Stimulated activated CD8-positive, alpha-beta memory T cell treated with anti-CD3 and anti-CD28 coated beads, Interleukin-7, amount 100 ng/mL, for 1 hour (primary cell): ENCODE measurements around the gene ZNF699.
"Not testable (repeated sequence)": the region's sequence is repeated elsewhere in the genome, so short reads cannot be mapped to it uniquely, and the experiment has no call there.

Source experiments
- DNase-seq, 2 donors: peaks; one replicate each; pipeline ENCODE4 v3.0.0-alpha.2; 2020; ENCODE audit warnings: low read depth in 2 of 2

Gene ZNF699

GRCh38 chr19:9289231-9289884, 20.3 kb downstream of the ZNF699 start:
- no peak for DNase-seq

DNA sequence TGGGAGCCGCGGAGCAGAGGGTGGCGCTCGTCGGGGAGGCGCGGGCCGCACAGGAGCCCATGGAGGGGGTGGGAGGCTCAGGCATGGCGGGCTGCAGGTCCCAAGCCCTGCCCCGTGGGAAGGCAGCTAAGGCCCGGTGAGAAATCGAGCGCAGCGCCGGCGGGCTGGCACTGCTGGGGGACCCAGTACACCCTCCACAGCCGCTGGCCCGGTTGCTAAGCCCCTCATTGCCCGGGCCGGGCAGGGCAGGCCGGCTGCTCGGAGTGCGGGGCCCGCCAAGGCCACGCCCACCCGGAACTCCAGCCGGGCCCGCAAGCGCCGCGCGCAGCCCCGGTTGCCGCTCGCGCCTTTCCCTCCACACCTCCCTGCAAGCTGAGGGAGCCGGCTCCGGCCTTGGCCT, 26.2 kb downstream of the ZNF699 start:
- not testable (repeated sequence) for DNase-seq

- no peak for DNase-seq
Measured at GRCh38 chr19:9251236-9251635, 58.4 kb downstream of the ZNF699 start.

DNA sequence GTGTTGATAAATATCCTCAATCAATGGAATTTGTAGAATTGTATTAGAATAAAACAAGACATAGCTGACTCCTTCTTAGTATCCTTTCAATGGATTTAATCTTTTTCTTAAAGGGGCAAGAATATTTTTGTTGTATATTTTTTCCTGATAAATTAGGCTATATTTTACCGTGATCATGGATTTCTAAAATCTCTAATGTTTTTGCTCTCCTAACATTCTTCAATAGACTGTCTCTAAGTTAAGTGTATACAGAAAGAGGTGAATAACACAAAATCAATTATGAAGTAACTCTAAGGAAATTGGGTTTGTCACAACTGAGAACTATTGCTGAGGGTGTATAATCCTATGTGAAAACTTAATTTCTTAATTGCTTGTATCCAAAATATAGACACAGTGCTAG, 59.0 kb downstream of the ZNF699 start, which contains the start of gene OR7E24:
TSS of gene OR7E24 (plus strand) at position 301 of the 400 bp plus-strand sequence. CDS start 114 bp downstream, outside the sequence.
- no peak for DNase-seq
